COR-L47 (cell line): ENCODE data around the gene BMP10.

Experiments used
- DNase-seq: peaks from one replicate; lab custom pipeline; 2025; lab: John Stamatoyannopoulos, UW

BMP10 gene

DNA sequence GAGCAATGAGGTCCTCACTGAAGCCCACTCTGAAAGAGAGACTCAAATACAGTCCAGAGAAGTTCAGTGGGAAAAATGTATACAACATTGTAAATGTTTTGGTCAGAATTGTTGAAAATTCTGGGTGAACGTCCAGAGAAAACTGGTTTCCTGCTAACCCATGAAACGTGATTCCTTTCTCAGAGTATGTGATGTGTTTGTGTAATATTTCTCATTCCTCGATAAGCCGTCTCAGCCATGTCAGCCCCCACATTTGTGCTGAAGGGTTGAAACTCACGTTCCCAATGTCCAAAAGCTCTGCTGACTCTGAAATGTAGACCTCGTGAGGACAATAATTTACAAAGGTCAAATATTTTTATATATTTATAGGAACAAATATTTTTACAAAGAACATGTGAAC lies 51.6 kb downstream of the BMP10 start:
- DNase-seq: no peak

DNA sequence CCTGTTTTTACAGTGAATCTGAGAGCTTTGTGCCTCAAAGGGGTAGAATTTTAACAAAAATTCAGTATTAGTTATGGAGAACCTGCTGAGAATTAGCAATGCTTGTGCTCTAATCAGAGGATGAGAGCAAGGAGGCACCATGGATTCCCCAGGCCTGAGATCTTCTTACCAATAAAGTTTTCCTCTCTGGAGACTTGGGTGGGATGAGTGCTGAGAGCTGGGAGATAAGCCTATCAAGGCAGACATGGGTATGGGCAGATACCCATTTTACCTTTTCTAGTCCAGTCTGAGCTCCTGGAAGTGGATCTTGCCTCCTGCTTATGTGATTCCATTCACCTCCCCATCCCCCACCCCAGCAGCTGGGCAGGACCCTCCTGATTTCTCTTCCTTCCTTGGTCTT lies 53.9 kb downstream of the BMP10 start:
- no peak for DNase-seq
